ENCODE results near the gene NAV3. TPM values are rescaled to one million over a fixed set of nuclear protein-coding genes. Genes with fewer than 3 reads are reported as not detected.
"Not testable (repeated sequence)": the region's sequence is repeated elsewhere in the genome, so short reads cannot be mapped to it uniquely, and the experiment has no call there.

Gene NAV3
- total RNA-seq, 2 donors from 2014 or later, result not detected

GRCh38 chr12:78096909-78097597 is 266.4 kb downstream of the NAV3 start:
- Mint-ChIP-seq H3K4me3 (no peak overlapping the region), H3K9me3 (peaks cover 13% of the 10 kb centered on the region), H3K4me1 (no peaks in the 10 kb centered on the region), H3K36me3 (ENCODE audit: low read depth) (no peaks in the 10 kb centered on the region), H3K27ac (no peak overlapping the region), H3K27me3 (no peaks in the 10 kb centered on the region)
- ATAC-seq (replicated peaks), result no peak

GRCh38 chr12:78099806-78100205 is 269.1 kb downstream of the NAV3 start:
- Mint-ChIP-seq H3K27ac (no peak overlapping the region), H3K36me3 (ENCODE audit: low read depth) (no peaks in the 10 kb centered on the region), H3K4me3 (no peak overlapping the region), H3K4me1 (no peaks in the 10 kb centered on the region), H3K9me3 (peaks cover 9% of the 10 kb centered on the region), H3K27me3 (no peaks in the 10 kb centered on the region)
- no peak for ATAC-seq (replicated peaks)

GRCh38 chr12:78101113-78101876 is 270.6 kb downstream of the NAV3 start:
- H3K4me1 Mint-ChIP-seq, result no peaks in the 10 kb centered on the region
- H3K36me3 Mint-ChIP-seq (ENCODE audit: low read depth), result no peaks in the 10 kb centered on the region
- ATAC-seq (replicated peaks), result no peak
- H3K9me3 Mint-ChIP-seq, result peaks cover 3% of the 10 kb centered on the region
- no peak overlapping the region for H3K27ac Mint-ChIP-seq
- no peaks in the 10 kb centered on the region for H3K27me3 Mint-ChIP-seq
- no peak overlapping the region for H3K4me3 Mint-ChIP-seq

GRCh38 chr12:78101946-78102635 is 271.4 kb downstream of the NAV3 start:
- H3K27ac Mint-ChIP-seq, result no peak overlapping the region
- ATAC-seq (replicated peaks), result no peak

GRCh38 chr12:78102801-78103200 is 272.1 kb downstream of the NAV3 start:
- not testable (repeated sequence) for H3K36me3 Mint-ChIP-seq (ENCODE audit: low read depth); H3K4me3 Mint-ChIP-seq; H3K27ac Mint-ChIP-seq; H3K4me1 Mint-ChIP-seq; ATAC-seq (replicated peaks); H3K27me3 Mint-ChIP-seq
- H3K9me3 Mint-ChIP-seq, result peaks cover 12% of the 10 kb centered on the region

More at GRCh38 chr12:78101946-78102635, 271.4 kb downstream of the NAV3 start:
- Mint-ChIP-seq H3K36me3 (ENCODE audit: low read depth) (no peaks in the 10 kb centered on the region), H3K9me3 (peaks cover 8% of the 10 kb centered on the region), H3K27me3 (no peaks in the 10 kb centered on the region), H3K4me1 (no peaks in the 10 kb centered on the region), H3K4me3 (no peak overlapping the region)

- H3K27me3 Mint-ChIP-seq, result no peaks in the 10 kb centered on the region
- H3K36me3 Mint-ChIP-seq (ENCODE audit: low read depth), result no peaks in the 10 kb centered on the region
These were observed 285.2 kb downstream of the NAV3 start for GRCh38 chr12:78115889-78116288.

GRCh38 chr12:78118036-78118435 is 287.3 kb downstream of the NAV3 start:
- no peaks in the 10 kb centered on the region for H3K36me3 Mint-ChIP-seq (ENCODE audit: low read depth)
- no peaks in the 10 kb centered on the region for H3K27me3 Mint-ChIP-seq
- no peak overlapping the region for H3K27ac Mint-ChIP-seq
- peaks cover 8% of the 10 kb centered on the region for H3K9me3 Mint-ChIP-seq
- no peak overlapping the region for H3K4me3 Mint-ChIP-seq
- ATAC-seq (replicated peaks), result no peak
- H3K4me1 Mint-ChIP-seq, result no peaks in the 10 kb centered on the region

More at GRCh38 chr12:78115889-78116288, 285.2 kb downstream of the NAV3 start:
- Mint-ChIP-seq H3K4me1 (no peaks in the 10 kb centered on the region), H3K27ac (no peak overlapping the region), H3K4me3 (no peak overlapping the region), H3K9me3 (peaks cover 14% of the 10 kb centered on the region)
- no peak for ATAC-seq (replicated peaks)

GRCh38 chr12:78118486-78118885 is 287.8 kb downstream of the NAV3 start:
- no peak for ATAC-seq (replicated peaks)
- peaks cover 8% of the 10 kb centered on the region for H3K9me3 Mint-ChIP-seq
- no peak overlapping the region for H3K4me3 Mint-ChIP-seq
- no peaks in the 10 kb centered on the region for H3K36me3 Mint-ChIP-seq (ENCODE audit: low read depth)
- H3K27ac Mint-ChIP-seq, result no peak overlapping the region
- H3K4me1 Mint-ChIP-seq, result no peaks in the 10 kb centered on the region
- H3K27me3 Mint-ChIP-seq, result no peaks in the 10 kb centered on the region

GRCh38 chr12:78119351-78119918 is 288.7 kb downstream of the NAV3 start:
- ATAC-seq (replicated peaks), result no peak
- Mint-ChIP-seq H3K36me3 (ENCODE audit: low read depth) (no peaks in the 10 kb centered on the region), H3K9me3 (peaks cover 4% of the 10 kb centered on the region), H3K4me1 (no peaks in the 10 kb centered on the region), H3K27ac (no peak overlapping the region), H3K27me3 (no peaks in the 10 kb centered on the region), H3K4me3 (no peak overlapping the region)

- H3K27ac Mint-ChIP-seq, result no peak overlapping the region
- H3K4me1 Mint-ChIP-seq, result no peaks in the 10 kb centered on the region
- no peaks in the 10 kb centered on the region for H3K36me3 Mint-ChIP-seq (ENCODE audit: low read depth)
- H3K4me3 Mint-ChIP-seq, result no peak overlapping the region
- H3K27me3 Mint-ChIP-seq, result no peaks in the 10 kb centered on the region
- H3K9me3 Mint-ChIP-seq, result peaks cover 3% of the 10 kb centered on the region
- ATAC-seq (replicated peaks), result no peak
These were observed 289.6 kb downstream of the NAV3 start for GRCh38 chr12:78120306-78120705.

- H3K36me3 Mint-ChIP-seq (ENCODE audit: low read depth), result no peaks in the 10 kb centered on the region
- peaks cover 3% of the 10 kb centered on the region for H3K9me3 Mint-ChIP-seq
- no peaks in the 10 kb centered on the region for H3K4me1 Mint-ChIP-seq
- ATAC-seq (replicated peaks), result no peak
- no peak overlapping the region for H3K27ac Mint-ChIP-seq
- no peaks in the 10 kb centered on the region for H3K27me3 Mint-ChIP-seq
- no peak overlapping the region for H3K4me3 Mint-ChIP-seq
These were observed 290.3 kb downstream of the NAV3 start for GRCh38 chr12:78120866-78121560.

- Mint-ChIP-seq H3K27ac (no peak overlapping the region), H3K27me3 (no peaks in the 10 kb centered on the region), H3K36me3 (ENCODE audit: low read depth) (no peaks in the 10 kb centered on the region), H3K9me3 (peaks cover 3% of the 10 kb centered on the region), H3K4me3 (no peak overlapping the region), H3K4me1 (no peaks in the 10 kb centered on the region)
- no peak for ATAC-seq (replicated peaks)
These were observed 291.4 kb downstream of the NAV3 start for GRCh38 chr12:78121969-78122610.

- no peak overlapping the region for H3K27ac Mint-ChIP-seq
- no peaks in the 10 kb centered on the region for H3K27me3 Mint-ChIP-seq
- H3K4me1 Mint-ChIP-seq, result no peaks in the 10 kb centered on the region
- H3K9me3 Mint-ChIP-seq, result peaks cover 13% of the 10 kb centered on the region
- H3K4me3 Mint-ChIP-seq, result no peak overlapping the region
- ATAC-seq (replicated peaks), result no peak
- no peaks in the 10 kb centered on the region for H3K36me3 Mint-ChIP-seq (ENCODE audit: low read depth)
These were observed 297.5 kb downstream of the NAV3 start for GRCh38 chr12:78128211-78128610.

- Mint-ChIP-seq H3K27me3 (no peaks in the 10 kb centered on the region), H3K36me3 (ENCODE audit: low read depth) (no peaks in the 10 kb centered on the region), H3K4me3 (no peak overlapping the region), H3K27ac (no peak overlapping the region), H3K4me1 (no peaks in the 10 kb centered on the region), H3K9me3 (no peaks in the 10 kb centered on the region)
- no peak for ATAC-seq (replicated peaks)
These were observed 313.0 kb downstream of the NAV3 start for GRCh38 chr12:78143717-78144116.

Data from activated T-helper 17 cell treated with anti-CD3 and anti-CD28 coated beads, Interleukin-2, amount 50 U/mL, for 72 hours (primary cell).